Sciatic nerve (tissue), 2 donors: Measurements from ENCODE around the gene TNFRSF6B. TPM values are rescaled to one million over a fixed set of nuclear protein-coding genes. Genes with fewer than 3 reads are reported as not detected.

Source experiments
- ATAC-seq: fragments of 200-7000 bp; cut with Tn5 transposase; one replicate; pipeline ENCODE4 v1.9.1; 2020; ENCODE audit warnings: mild to moderate bottlenecking, moderate library complexity
- DNase-seq: peaks from one replicate; pipeline ENCODE4 v3.0.0-alpha.2; 2020; ENCODE audit warnings: low spot score
- intact Hi-C: fragments of 100-400 bp; cut with DNase I; formaldehyde crosslinking; loops from one replicate; pipeline ENCODE4 v1.14.2; 2022
- total RNA-seq: library from RNA; stranded (reverse); fragmentation: NEBNext Ultra II Directional; extraction: Animal tissue kit (Norgen Biotek cat#: 25700); gene quantifications from one replicate; pipeline ENCODE4 v1.2.1, GENCODE V29; 2021
- donor health status: DM: no; HTN: no; CAD: no.
- donor health status: DM: no; HTN: no; CAD: no.

TNFRSF6B gene
- total RNA-seq, 1 donor from 2014 or later, result 6.1 TPM

GRCh38 chr20:63693083-63693732 lies 3.2 kb upstream of the TNFRSF6B start:
- DNase-seq, result peak; percentile 57
- no peak for ATAC-seq
- intact Hi-C loops, result no loop called here

GRCh38 chr20:63693733-63694583 lies 2.5 kb upstream of the TNFRSF6B start:
- intact Hi-C loops, result no loop called here
- ATAC-seq (no peak), DNase-seq (peak; percentile 51)

- intact Hi-C loops, result no loop called here
- ATAC-seq (no peak), DNase-seq (peak; percentile 61)
These were observed 1.6 kb upstream of the TNFRSF6B start for GRCh38 chr20:63694584-63695423.

- DNase-seq (peak; percentile 59), ATAC-seq (no peak)
- intact Hi-C loops, result no loop called here
These were observed 787 bp upstream of the TNFRSF6B start for GRCh38 chr20:63695424-63696305.

GRCh38 chr20:63696306-63696627 lies 185 bp upstream of the TNFRSF6B start:
- peak; percentile 59 for DNase-seq
- no peak for ATAC-seq
- intact Hi-C loops, result no loop called here

GRCh38 chr20:63697357-63697867 lies 960 bp downstream of the TNFRSF6B start:
- ATAC-seq, result no peak
- intact Hi-C loops, result no loop called here
- peak; percentile 60 for DNase-seq

GRCh38 chr20:63697868-63698545 lies 1.6 kb downstream of the TNFRSF6B start:
- intact Hi-C loops, result no loop called here
- peak; percentile 60 for DNase-seq
- ATAC-seq, result no peak

- intact Hi-C loops, result no loop called here
- peak; percentile 77 for DNase-seq
- ATAC-seq, result peak; percentile 43
These were observed 2.5 kb downstream of the TNFRSF6B start for GRCh38 chr20:63698739-63699465.

GRCh38 chr20:63699466-63700198 lies 3.2 kb downstream of the TNFRSF6B start:
- ATAC-seq (peak; percentile 1), DNase-seq (peak; percentile 64)
- intact Hi-C loops, result no loop called here

- DNase-seq, result peak; percentile 64
- no peak for ATAC-seq
- intact Hi-C loops, result no loop called here
These were observed 4.0 kb downstream of the TNFRSF6B start for GRCh38 chr20:63700199-63701050.

- intact Hi-C loops, result no loop called here
- DNase-seq (no peak), ATAC-seq (no peak)
These were observed 4.5 kb downstream of the TNFRSF6B start for GRCh38 chr20:63701051-63701328.

GRCh38 chr20:63701329-63702035 lies 5.0 kb downstream of the TNFRSF6B start:
- ATAC-seq (no peak), DNase-seq (peak; percentile 55)
- intact Hi-C loops, result no loop called here

GRCh38 chr20:63702036-63702665 lies 5.7 kb downstream of the TNFRSF6B start:
- intact Hi-C loops, result no loop called here
- no peak for ATAC-seq
- peak; percentile 57 for DNase-seq

GRCh38 chr20:63702751-63703470 lies 6.5 kb downstream of the TNFRSF6B start:
- DNase-seq, result peak; percentile 61
- intact Hi-C loops, result no loop called here

More at GRCh38 chr20:63702751-63703470, 6.5 kb downstream of the TNFRSF6B start:
- ATAC-seq, result no peak
